IMR-90 (cell line): ENCODE results near the gene ERVK3-1. TPM values are rescaled to one million over a fixed set of nuclear protein-coding genes. Genes with fewer than 3 reads are reported as not detected.

Experiments used
- ATAC-seq: fragments of 200-7000 bp; cut with Tn5 transposase; 2 replicates; pipeline ENCODE4 v1.9.1; 2020; ENCODE audit warnings: low read depth, mild to moderate bottlenecking, moderate library complexity
- BruUV-seq: library from RNA; stranded (reverse); fragments of 400-500 nt; replicated peaks from 2 replicates; lab custom pipeline; 2021; lab: Mats Ljungman, UMichigan
- CTCF ChIA-PET: fragments of 300-600 bp; formaldehyde crosslinking; extraction: SDS; loops from one replicate; lab custom pipeline; 2021; ENCODE audit warnings: antibody characterized with exemption; lab: Yijun Ruan, JAX
- POLR2A ChIA-PET: fragments of 300-600 bp; sonication (Branson Sonifier 250); formaldehyde crosslinking; loops from one replicate; lab custom pipeline; 2022; ENCODE audit warnings: antibody characterized with exemption; ENCODE audit not compliant: unreplicated experiment; lab: Charles Lee
- DNase-seq: peaks from one replicate; pipeline ENCODE4 v3.0.0; 2013
- H2AFZ ChIP-seq: replicated peaks from 2 replicates; pipeline ENCODE3; 2013; ENCODE audit warnings: low read length, mild to moderate bottlenecking; ENCODE audit not compliant: poor library complexity
- H2AK5ac ChIP-seq: 2 replicates; pipeline ENCODE4 v1.6.1; 2013; ENCODE audit warnings: low read depth, low read length, inconsistent platforms
- H2AK9ac ChIP-seq: replicated peaks from 2 replicates; pipeline ENCODE3; 2013; ENCODE audit warnings: mild to moderate bottlenecking, low read depth, low read length, moderate library complexity; ENCODE audit not compliant: poor library complexity
- H2BK120ac ChIP-seq: 2 replicates; pipeline ENCODE4 v1.6.1; 2013; ENCODE audit warnings: low read depth, low read length, inconsistent platforms
- H2BK15ac ChIP-seq: 3 replicates; pipeline ENCODE4 v1.6.1; 2013; ENCODE audit warnings: low read depth, low read length, inconsistent platforms
- H2BK20ac ChIP-seq: 2 replicates; pipeline ENCODE4 v1.6.1; 2013; ENCODE audit warnings: low read depth, mild to moderate bottlenecking, inconsistent platforms, low read length, moderate library complexity
- H2BK5ac ChIP-seq: 2 replicates; pipeline ENCODE4 v1.6.1; 2013; ENCODE audit warnings: mild to moderate bottlenecking, low read depth, low read length, inconsistent platforms; ENCODE audit not compliant: poor library complexity, severe bottlenecking
- H3K14ac ChIP-seq: replicated peaks from 2 replicates; pipeline ENCODE4 v1.6.1; 2013; ENCODE audit warnings: low read depth, low read length, inconsistent platforms
- H3K18ac ChIP-seq: 2 replicates; pipeline ENCODE4 v1.6.1; 2013; ENCODE audit warnings: low read depth, low read length, control low read depth
- H3K23ac ChIP-seq: 2 replicates; pipeline ENCODE4 v1.6.1; 2013; ENCODE audit warnings: low read depth, low read length, inconsistent platforms
- H3K27ac ChIP-seq: 2 replicates; pipeline ENCODE4 v1.5.1; 2013; ENCODE audit warnings: mild to moderate bottlenecking, control low read depth, low read length; ENCODE audit not compliant: insufficient read depth
- H3K27me3 ChIP-seq: 2 replicates; pipeline ENCODE4 v1.6.1; 2013; ENCODE audit warnings: low read length; ENCODE audit not compliant: control insufficient read depth, insufficient read depth
- H3K36me3 ChIP-seq: 2 replicates; pipeline ENCODE4 v1.6.1; 2013; ENCODE audit warnings: low read length, mixed read lengths; ENCODE audit not compliant: control insufficient read depth, insufficient read depth
- H3K4ac ChIP-seq: 2 replicates; pipeline ENCODE4 v1.6.1; 2013; ENCODE audit warnings: low read depth, low read length, inconsistent platforms
- H3K4me1 ChIP-seq: 2 replicates; pipeline ENCODE4 v1.6.1; 2013; ENCODE audit warnings: low read length, mixed read lengths; ENCODE audit not compliant: control insufficient read depth, insufficient read depth
- H3K4me2 ChIP-seq: 2 replicates; pipeline ENCODE4 v1.6.1; 2013; ENCODE audit warnings: low read depth, mild to moderate bottlenecking, control low read depth, low read length, moderate library complexity
- H3K4me3 ChIP-seq: 2 replicates; pipeline ENCODE4 v1.5.1; 2013; ENCODE audit warnings: low read depth, mild to moderate bottlenecking, control low read depth, low read length, moderate library complexity; ENCODE audit not compliant: insufficient read depth
- H3K56ac ChIP-seq: 2 replicates; pipeline ENCODE4 v1.6.1; 2013; ENCODE audit warnings: low read length, inconsistent platforms; ENCODE audit not compliant: insufficient read depth; ENCODE audit errors: extremely low read depth
- H3K79me1 ChIP-seq, 2 experiments: 2 replicates each; pipeline ENCODE4 v1.6.1; 2013; ENCODE audit warnings: low read length in 2 of 2, inconsistent platforms in 1 of 2, low read depth in 1 of 2
- H3K9ac ChIP-seq: 2 replicates; pipeline ENCODE4 v1.6.1; 2013; ENCODE audit warnings: low read depth, low read length, control low read depth
- H3K9me1 ChIP-seq: 2 replicates; pipeline ENCODE4 v1.6.1; 2013; ENCODE audit warnings: low read length, inconsistent platforms; ENCODE audit not compliant: insufficient read depth
- H3K9me3 ChIP-seq: 2 replicates; pipeline ENCODE4 v1.6.1; 2013; ENCODE audit warnings: low read length; ENCODE audit not compliant: control insufficient read depth, insufficient read depth
- H4K20me1 ChIP-seq: 2 replicates; pipeline ENCODE4 v1.6.1; 2013; ENCODE audit warnings: low read length, inconsistent platforms; ENCODE audit not compliant: insufficient read depth
- H4K5ac ChIP-seq: 2 replicates; pipeline ENCODE4 v1.6.1; 2013; ENCODE audit warnings: mild to moderate bottlenecking, low read depth, low read length, control low read depth
- H4K8ac ChIP-seq, 2 experiments: 2 replicates each; pipeline ENCODE4 v1.6.1; 2013; ENCODE audit warnings: low read depth in 2 of 2, low read length in 2 of 2, control low read depth in 1 of 2, inconsistent platforms in 1 of 2
- H4K91ac ChIP-seq: 2 replicates; pipeline ENCODE4 v1.6.1; 2013; ENCODE audit warnings: low read depth, low read length, inconsistent platforms; ENCODE audit not compliant: insufficient read depth
- FOS ChIP-seq: fragments of 150-350 bp; IDR thresholded peaks from 2 replicates; pipeline ENCODE4 v1.6.1; 2016; ENCODE audit warnings: low read depth, low read length
- MAFK ChIP-seq: IDR thresholded peaks from 2 replicates; pipeline ENCODE4 v1.6.1; 2012; ENCODE audit warnings: low read depth, low read length, improper control_type of control experiment
- NFE2L2 ChIP-seq: fragments of 150-350 bp; IDR thresholded peaks from 2 replicates; pipeline ENCODE4 v1.6.1; 2016; ENCODE audit warnings: low read depth, mild to moderate bottlenecking, low read length
- RAD21 ChIP-seq: IDR thresholded peaks from 2 replicates; pipeline ENCODE4 v1.6.1; 2012; ENCODE audit warnings: low read length, improper control_type of control experiment
- RFX5 ChIP-seq: IDR thresholded peaks from 2 replicates; pipeline ENCODE4 v1.8.0; 2012; ENCODE audit warnings: low read depth, mild to moderate bottlenecking, low read length, moderate library complexity
- WGBS, 2 experiments: methylation state at CpG; one replicate each; pipeline versions ENCODE4 v1.1.5 to v1.1.7; 2013; ENCODE audit warnings: missing lambda C conversion rate in 2 of 2; ENCODE audit not compliant: insufficient read length in 1 of 2; ENCODE audit errors: extremely low coverage in 2 of 2; 5-methylcytosine and 5-hydroxymethylcytosine counted together
- dilution Hi-C: fragments of 300-500 bp; cut with HindIII; formaldehyde crosslinking; loops from one replicate; pipeline ENCODE4 v1.14.3; 2018; ENCODE audit warnings: low sequenced_read_pairs; ENCODE audit not compliant: unreplicated experiment
- in situ Hi-C: fragments of 300-500 bp; cut with MboI; formaldehyde crosslinking; loops from 3 replicates; pipeline ENCODE4 v1.14.3; 2019; ENCODE audit warnings: low sequenced_read_pairs, inconsistent platforms, mixed read lengths
- intact Hi-C: fragments of 100-400 bp; cut with micrococcal nuclease; formaldehyde crosslinking; loops from 2 replicates; pipeline ENCODE4 v1.10.0; 2022
- polyA plus RNA-seq, 3 experiments: library from polyadenylated mRNA; depleted of rRNA; stranded (reverse); fragments of >200 nt; gene quantifications; 2 replicates each; pipeline ENCODE4 v1.2.3, GENCODE V29; 2012; ENCODE audit warnings: low replicate concordance in 1 of 3
- total RNA-seq: library from RNA; depleted of rRNA; stranded (reverse); fragments of >200 nt; gene quantifications from 2 replicates; pipeline ENCODE4 v1.2.3, GENCODE V29; 2012
- TF ChIP-seq, protein P1 (sequence below): fragments of 150-350 bp; IDR thresholded peaks from 2 replicates; pipeline ENCODE4 v1.6.1; 2017; ENCODE audit warnings: mild to moderate bottlenecking, antibody characterized with exemption, low read length, low read depth
- TF ChIP-seq, protein P2 (sequence below): conservative IDR thresholded peaks from 2 replicates; pipeline ENCODE4 v1.5.1; 2012; ENCODE audit warnings: mild to moderate bottlenecking, low read depth, low read length, improper control_type of control experiment

ERVK3-1 gene
- total and polyA plus RNA-seq, 2 of the 4 experiments (the other 2 are of a cell fraction): 33.0 to 39.3 TPM

DNA sequence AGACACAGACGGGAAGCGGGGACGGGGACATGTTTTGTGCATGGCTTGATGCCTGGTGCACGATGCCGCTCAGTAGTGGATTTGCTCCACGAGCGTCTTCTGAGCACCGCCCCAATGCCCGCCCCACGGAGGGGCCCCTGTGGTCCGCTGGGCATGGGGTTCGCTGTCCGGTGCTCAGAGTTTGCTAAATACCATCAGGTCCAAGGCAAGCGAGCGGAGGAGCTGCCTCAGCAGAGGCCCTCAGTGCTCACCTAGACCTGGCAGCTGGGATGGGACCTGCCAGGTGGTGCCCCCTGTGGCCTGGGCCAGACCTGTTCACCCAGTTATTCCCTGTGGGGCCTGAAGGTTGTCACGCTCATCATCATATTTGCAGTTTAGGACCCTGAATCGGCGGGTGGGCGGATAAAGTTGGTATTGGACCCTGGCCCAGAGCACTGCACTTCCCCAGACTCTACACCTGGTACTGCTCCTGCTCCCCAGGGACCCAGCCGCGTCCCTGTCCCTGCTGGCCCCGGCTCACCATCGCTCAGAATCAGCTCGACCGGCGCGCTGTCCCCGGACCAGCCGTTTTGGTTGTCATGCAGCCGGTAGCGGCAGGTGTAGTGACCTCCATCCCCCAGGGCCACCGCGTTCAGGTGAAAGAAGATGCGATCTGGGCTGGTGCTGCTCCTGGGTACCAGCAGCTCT, 45.8 kb downstream of the ERVK3-1 start:
- no peak overlapping the region for H3K23ac ChIP-seq
- no peak overlapping the region for H2AK9ac ChIP-seq
- 85% methylated on average over 23 of the region's 34 CpGs; no CpG with 5 or more reads in 1 of the 2 experiments for WGBS, 2 experiments
- H3K4me2 ChIP-seq: no peak overlapping the region
- peaks cover 5% of the 10 kb centered on the region; the same call in 1 of the 2 replicates for H3K9me1 ChIP-seq
- no peak overlapping the region for H2BK5ac ChIP-seq
- H3K4me3 ChIP-seq: no peak overlapping the region
- no peak overlapping the region for H2AFZ ChIP-seq
- H3K27ac ChIP-seq: no peak overlapping the region
- H3K4me1 ChIP-seq: peaks cover 4% of the 10 kb centered on the region
- no peak overlapping the region for H4K8ac ChIP-seq
- ChIA-PET CTCF (no interaction called here), POLR2A (no interaction called here)
- DNase-seq (no peak), ATAC-seq (no peak)
- no peak overlapping the region for H4K5ac ChIP-seq
- TF ChIP-seq NFE2L2: no peak
- TF ChIP-seq RFX5: no peak
- TF ChIP-seq FOS: no peak
- no peak for TF ChIP-seq RAD21
- TF ChIP-seq, protein P1, sequence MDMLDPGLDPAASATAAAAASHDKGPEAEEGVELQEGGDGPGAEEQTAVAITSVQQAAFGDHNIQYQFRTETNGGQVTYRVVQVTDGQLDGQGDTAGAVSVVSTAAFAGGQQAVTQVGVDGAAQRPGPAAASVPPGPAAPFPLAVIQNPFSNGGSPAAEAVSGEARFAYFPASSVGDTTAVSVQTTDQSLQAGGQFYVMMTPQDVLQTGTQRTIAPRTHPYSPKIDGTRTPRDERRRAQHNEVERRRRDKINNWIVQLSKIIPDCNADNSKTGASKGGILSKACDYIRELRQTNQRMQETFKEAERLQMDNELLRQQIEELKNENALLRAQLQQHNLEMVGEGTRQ: no peak
- no peak for TF ChIP-seq MAFK
- TF ChIP-seq, protein P2, sequence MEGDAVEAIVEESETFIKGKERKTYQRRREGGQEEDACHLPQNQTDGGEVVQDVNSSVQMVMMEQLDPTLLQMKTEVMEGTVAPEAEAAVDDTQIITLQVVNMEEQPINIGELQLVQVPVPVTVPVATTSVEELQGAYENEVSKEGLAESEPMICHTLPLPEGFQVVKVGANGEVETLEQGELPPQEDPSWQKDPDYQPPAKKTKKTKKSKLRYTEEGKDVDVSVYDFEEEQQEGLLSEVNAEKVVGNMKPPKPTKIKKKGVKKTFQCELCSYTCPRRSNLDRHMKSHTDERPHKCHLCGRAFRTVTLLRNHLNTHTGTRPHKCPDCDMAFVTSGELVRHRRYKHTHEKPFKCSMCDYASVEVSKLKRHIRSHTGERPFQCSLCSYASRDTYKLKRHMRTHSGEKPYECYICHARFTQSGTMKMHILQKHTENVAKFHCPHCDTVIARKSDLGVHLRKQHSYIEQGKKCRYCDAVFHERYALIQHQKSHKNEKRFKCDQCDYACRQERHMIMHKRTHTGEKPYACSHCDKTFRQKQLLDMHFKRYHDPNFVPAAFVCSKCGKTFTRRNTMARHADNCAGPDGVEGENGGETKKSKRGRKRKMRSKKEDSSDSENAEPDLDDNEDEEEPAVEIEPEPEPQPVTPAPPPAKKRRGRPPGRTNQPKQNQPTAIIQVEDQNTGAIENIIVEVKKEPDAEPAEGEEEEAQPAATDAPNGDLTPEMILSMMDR: no peak
- dilution Hi-C loops: no loop called here
- no peak overlapping the region for H3K18ac ChIP-seq
- H4K91ac ChIP-seq: no peak overlapping the region
- no peaks in the 10 kb centered on the region; the same call in 1 of the 2 replicates for H3K27me3 ChIP-seq
- no TSS peak for BruUV-seq
- in situ Hi-C loops: no loop called here
- H3K4ac ChIP-seq: no peak overlapping the region
- H3K9ac ChIP-seq: no peak overlapping the region
- peaks cover 9 to 46% of the 10 kb centered on the region in 2 experiments for H3K79me1 ChIP-seq
- no peaks in the 10 kb centered on the region for H3K9me3 ChIP-seq
- no peak overlapping the region for H2BK120ac ChIP-seq
- no peak overlapping the region for H3K56ac ChIP-seq
- intact Hi-C loops: no loop called here
- H2BK15ac ChIP-seq: no peak overlapping the region
- H4K20me1 ChIP-seq: peaks cover 8% of the 10 kb centered on the region
- H2AK5ac ChIP-seq: no peak overlapping the region
- H3K36me3 ChIP-seq: peaks cover 11% of the 10 kb centered on the region; the same call in 1 of the 2 replicates
- no peak overlapping the region for H3K14ac ChIP-seq
- H2BK20ac ChIP-seq: no peak overlapping the region
